ENCODE measurements around the gene LRRC55.

LRRC55 gene
- long read RNA-seq, donor 1: 0 reads
- long read RNA-seq, donor 2, full-length matches to known transcripts: 2 of 2 reads
- long read RNA-seq, donor 2, partial matches to known transcripts: 0 of 2 reads
- long read RNA-seq, donor 2, other reads (novel, unspliced or antisense): 0 of 2 reads
- long read RNA-seq, donor 3: 0 reads
- long read RNA-seq, donor 4, full-length matches to known transcripts: 1 of 1 reads
- long read RNA-seq, donor 4, partial matches to known transcripts: 0 of 1 reads
- long read RNA-seq, donor 4, other reads (novel, unspliced or antisense): 0 of 1 reads
- long read RNA-seq, donor 5: 0 reads
- long read RNA-seq, donor 6, full-length matches to known transcripts: 1 of 1 reads
- long read RNA-seq, donor 6, partial matches to known transcripts: 0 of 1 reads
- long read RNA-seq, donor 6, other reads (novel, unspliced or antisense): 0 of 1 reads
- long read RNA-seq, donor 7: 0 reads
- long read RNA-seq, donor 8, full-length matches to known transcripts: 1 of 1 reads
- long read RNA-seq, donor 8, partial matches to known transcripts: 0 of 1 reads
- long read RNA-seq, donor 8, other reads (novel, unspliced or antisense): 0 of 1 reads

- no peak for DNase-seq
These were observed at the start of gene LRRC55 for GRCh38 chr11:57181678-57182305. LRRC55 (plus strand) TSS chr11:57181953; CDS start chr11:57182023, 70 bp downstream.

- no peak for DNase-seq
These were observed 48.3 kb upstream of the LRRC55 start for GRCh38 chr11:57133366-57134038.

GRCh38 chr11:57134284-57134683 is 47.5 kb upstream of the LRRC55 start:
- DNase-seq: no peak

- DNase-seq: no peak
These were observed 46.6 kb upstream of the LRRC55 start for GRCh38 chr11:57135020-57135751.

GRCh38 chr11:57140568-57140967 is 41.2 kb upstream of the LRRC55 start:
- DNase-seq: no peak

GRCh38 chr11:57143459-57143858 is 38.3 kb upstream of the LRRC55 start:
- no peak for DNase-seq

- no peak for DNase-seq
These were observed 37.7 kb upstream of the LRRC55 start for GRCh38 chr11:57144075-57144474.

GRCh38 chr11:57144531-57145320 is 37.0 kb upstream of the LRRC55 start:
- DNase-seq: no peak

GRCh38 chr11:57146301-57146700 is 35.5 kb upstream of the LRRC55 start:
- no peak for DNase-seq

GRCh38 chr11:57148621-57149020 is 33.1 kb upstream of the LRRC55 start:
- DNase-seq: no peak

- no peak for DNase-seq
These were observed 31.3 kb upstream of the LRRC55 start for GRCh38 chr11:57150454-57150917.

- no peak for DNase-seq
These were observed 29.6 kb upstream of the LRRC55 start for GRCh38 chr11:57152134-57152533.

GRCh38 chr11:57153448-57153847 is 28.3 kb upstream of the LRRC55 start:
- no peak for DNase-seq

GRCh38 chr11:57154739-57155138 is 27.0 kb upstream of the LRRC55 start:
- DNase-seq: no peak

- no peak for DNase-seq
These were observed 26.4 kb upstream of the LRRC55 start for GRCh38 chr11:57155400-57155799.

- no peak for DNase-seq
These were observed 25.7 kb upstream of the LRRC55 start for GRCh38 chr11:57155838-57156607.

GRCh38 chr11:57156928-57157327 is 24.8 kb upstream of the LRRC55 start:
- no peak for DNase-seq

GRCh38 chr11:57157624-57158023 is 24.1 kb upstream of the LRRC55 start:
- DNase-seq: no peak

GRCh38 chr11:57158180-57158579 is 23.6 kb upstream of the LRRC55 start:
- DNase-seq: no peak

GRCh38 chr11:57158599-57158998 is 23.2 kb upstream of the LRRC55 start:
- no peak for DNase-seq

Data from right kidney (tissue), 9 donors.